ENCODE measurements around the gene CDH4.

Gene CDH4

GRCh38 chr20:61332016-61332975 lies 80.2 kb downstream of the CDH4 start:
- no peaks in the 10 kb centered on the region for H3K79me2 ChIP-seq (ENCODE audit: control insufficient read depth, insufficient read depth, low read length)
- no peak overlapping the region for H3K4me2 ChIP-seq (ENCODE audit: low read length)
- no peaks in the 10 kb centered on the region for H3K4me1 ChIP-seq (ENCODE audit: control insufficient read depth, low read depth, low read length)
- H2BK120ac ChIP-seq (ENCODE audit: low read depth, low read length) = no peak overlapping the region
- no peak for DNase-seq
- no peak overlapping the region for H2BK15ac ChIP-seq (replicated peaks; ENCODE audit: low read depth)
- H3K9ac ChIP-seq (ENCODE audit: low read length) = no peak overlapping the region
- no CpG with 5 or more reads among the region's 22 CpGs for WGBS (ENCODE audit: extremely low coverage, insufficient coverage, low lambda C conversion rate)
- H3K56ac ChIP-seq (ENCODE audit: low read length) = no peak overlapping the region
- no peak overlapping the region for H3K18ac ChIP-seq (ENCODE audit: low read length)
- no peaks in the 10 kb centered on the region for H3K36me3 ChIP-seq (ENCODE audit: control insufficient read depth, insufficient read depth, low read length)
- H3K27ac ChIP-seq (ENCODE audit: low read depth, low read length) = no peak overlapping the region
- no peak overlapping the region for H3K23ac ChIP-seq (ENCODE audit: low read length)
- no peak overlapping the region for H4K5ac ChIP-seq (ENCODE audit: low read length)
- no peak overlapping the region for H2BK5ac ChIP-seq (ENCODE audit: low read length)
- H3K79me1 ChIP-seq (ENCODE audit: low read length) = no peaks in the 10 kb centered on the region
- no peak overlapping the region for H2AK5ac ChIP-seq (ENCODE audit: low read length)
- no peak overlapping the region for H4K8ac ChIP-seq (ENCODE audit: low read depth, low read length)
- no peak overlapping the region for H3K4ac ChIP-seq (ENCODE audit: low read depth, low read length)
- H3K4me3 ChIP-seq (ENCODE audit: low read length) = no peak overlapping the region
- H3K27me3 ChIP-seq (ENCODE audit: insufficient read depth, low read length, poor library complexity) = no peaks in the 10 kb centered on the region

- H3K56ac ChIP-seq (ENCODE audit: low read length) = no peak overlapping the region
- H3K27me3 ChIP-seq (ENCODE audit: insufficient read depth, low read length, poor library complexity) = no peaks in the 10 kb centered on the region
- no peaks in the 10 kb centered on the region for H3K36me3 ChIP-seq (ENCODE audit: control insufficient read depth, insufficient read depth, low read length)
- H3K9ac ChIP-seq (ENCODE audit: low read length) = no peak overlapping the region
- no peaks in the 10 kb centered on the region for H3K79me2 ChIP-seq (ENCODE audit: control insufficient read depth, insufficient read depth, low read length)
- no peak for DNase-seq
- H3K27ac ChIP-seq (ENCODE audit: low read depth, low read length) = no peak overlapping the region
- no peak overlapping the region for H2BK120ac ChIP-seq (ENCODE audit: low read depth, low read length)
- no peak overlapping the region for H3K4ac ChIP-seq (ENCODE audit: low read depth, low read length)
- H3K4me2 ChIP-seq (ENCODE audit: low read length) = no peak overlapping the region
- H3K18ac ChIP-seq (ENCODE audit: low read length) = no peak overlapping the region
- no peak overlapping the region for H3K4me3 ChIP-seq (ENCODE audit: low read length)
- H4K8ac ChIP-seq (ENCODE audit: low read depth, low read length) = no peak overlapping the region
- no peak overlapping the region for H2BK5ac ChIP-seq (ENCODE audit: low read length)
- H3K23ac ChIP-seq (ENCODE audit: low read length) = no peak overlapping the region
- H2AK5ac ChIP-seq (ENCODE audit: low read length) = no peak overlapping the region
- no peak overlapping the region for H4K5ac ChIP-seq (ENCODE audit: low read length)
- no peaks in the 10 kb centered on the region for H3K4me1 ChIP-seq (ENCODE audit: control insufficient read depth, low read depth, low read length)
- H2BK15ac ChIP-seq (replicated peaks; ENCODE audit: low read depth) = no peak overlapping the region
- H3K79me1 ChIP-seq (ENCODE audit: low read length) = no peaks in the 10 kb centered on the region
- WGBS (ENCODE audit: extremely low coverage, insufficient coverage, low lambda C conversion rate) = no CpG with 5 or more reads among the region's 9 CpGs
Measured at GRCh38 chr20:61333484-61334108, 81.5 kb downstream of the CDH4 start.

- Histone ChIP-seq H3K27me3 (ENCODE audit: insufficient read depth, low read length, poor library complexity) (no peaks in the 10 kb centered on the region), H2AK5ac (ENCODE audit: low read length) (no peak overlapping the region), H2BK5ac (ENCODE audit: low read length) (no peak overlapping the region), H3K9ac (ENCODE audit: low read length) (no peak overlapping the region), H3K79me1 (ENCODE audit: low read length) (no peaks in the 10 kb centered on the region), H3K4me1 (ENCODE audit: control insufficient read depth, low read depth, low read length) (no peaks in the 10 kb centered on the region), H3K4ac (ENCODE audit: low read depth, low read length) (no peak overlapping the region), H3K79me2 (ENCODE audit: control insufficient read depth, insufficient read depth, low read length) (no peaks in the 10 kb centered on the region), H2BK15ac (replicated peaks; ENCODE audit: low read depth) (no peak overlapping the region), H3K4me3 (ENCODE audit: low read length) (no peak overlapping the region), H3K18ac (ENCODE audit: low read length) (no peak overlapping the region), H3K27ac (ENCODE audit: low read depth, low read length) (no peak overlapping the region), H2BK120ac (ENCODE audit: low read depth, low read length) (no peak overlapping the region), H3K23ac (ENCODE audit: low read length) (no peak overlapping the region), H4K5ac (ENCODE audit: low read length) (no peak overlapping the region), H4K8ac (ENCODE audit: low read depth, low read length) (no peak overlapping the region), H3K56ac (ENCODE audit: low read length) (no peak overlapping the region), H3K4me2 (ENCODE audit: low read length) (no peak overlapping the region), H3K36me3 (ENCODE audit: control insufficient read depth, insufficient read depth, low read length) (no peaks in the 10 kb centered on the region)
- DNase-seq = no peak
- WGBS (ENCODE audit: extremely low coverage, insufficient coverage, low lambda C conversion rate) = no CpG with 5 or more reads among the region's 5 CpGs
Measured at GRCh38 chr20:61340157-61340556, 88.1 kb downstream of the CDH4 start.

- H2BK5ac ChIP-seq (ENCODE audit: low read length) = no peak overlapping the region
- no peaks in the 10 kb centered on the region for H3K36me3 ChIP-seq (ENCODE audit: control insufficient read depth, insufficient read depth, low read length)
- H3K4me2 ChIP-seq (ENCODE audit: low read length) = no peak overlapping the region
- no peak overlapping the region for H2AK5ac ChIP-seq (ENCODE audit: low read length)
- no peaks in the 10 kb centered on the region for H3K4me1 ChIP-seq (ENCODE audit: control insufficient read depth, low read depth, low read length)
- no peak overlapping the region for H3K4me3 ChIP-seq (ENCODE audit: low read length)
- H2BK120ac ChIP-seq (ENCODE audit: low read depth, low read length) = no peak overlapping the region
- no peak overlapping the region for H4K8ac ChIP-seq (ENCODE audit: low read depth, low read length)
- H3K79me2 ChIP-seq (ENCODE audit: control insufficient read depth, insufficient read depth, low read length) = no peaks in the 10 kb centered on the region
- no peak overlapping the region for H3K4ac ChIP-seq (ENCODE audit: low read depth, low read length)
- H2BK15ac ChIP-seq (replicated peaks; ENCODE audit: low read depth) = no peak overlapping the region
- H4K5ac ChIP-seq (ENCODE audit: low read length) = no peak overlapping the region
- H3K23ac ChIP-seq (ENCODE audit: low read length) = no peak overlapping the region
- no peaks in the 10 kb centered on the region for H3K27me3 ChIP-seq (ENCODE audit: insufficient read depth, low read length, poor library complexity)
- no peak overlapping the region for H3K18ac ChIP-seq (ENCODE audit: low read length)
- H3K27ac ChIP-seq (ENCODE audit: low read depth, low read length) = no peak overlapping the region
- WGBS (ENCODE audit: extremely low coverage, insufficient coverage, low lambda C conversion rate) = no CpG with 5 or more reads among the region's 5 CpGs
- DNase-seq = no peak
- H3K56ac ChIP-seq (ENCODE audit: low read length) = no peak overlapping the region
- H3K79me1 ChIP-seq (ENCODE audit: low read length) = no peaks in the 10 kb centered on the region
- no peak overlapping the region for H3K9ac ChIP-seq (ENCODE audit: low read length)
Measured at GRCh38 chr20:61341605-61342004, 89.5 kb downstream of the CDH4 start.

- Histone ChIP-seq H2BK120ac (ENCODE audit: low read depth, low read length) (no peak overlapping the region), H3K9ac (ENCODE audit: low read length) (no peak overlapping the region), H3K79me1 (ENCODE audit: low read length) (no peaks in the 10 kb centered on the region), H3K4me3 (ENCODE audit: low read length) (no peak overlapping the region), H4K8ac (ENCODE audit: low read depth, low read length) (no peak overlapping the region), H3K36me3 (ENCODE audit: control insufficient read depth, insufficient read depth, low read length) (no peaks in the 10 kb centered on the region), H4K5ac (ENCODE audit: low read length) (no peak overlapping the region), H3K27ac (ENCODE audit: low read depth, low read length) (no peak overlapping the region), H2BK5ac (ENCODE audit: low read length) (no peak overlapping the region), H3K56ac (ENCODE audit: low read length) (no peak overlapping the region), H3K4me2 (ENCODE audit: low read length) (no peak overlapping the region), H3K23ac (ENCODE audit: low read length) (no peak overlapping the region), H2BK15ac (replicated peaks; ENCODE audit: low read depth) (no peak overlapping the region), H3K79me2 (ENCODE audit: control insufficient read depth, insufficient read depth, low read length) (no peaks in the 10 kb centered on the region), H3K27me3 (ENCODE audit: insufficient read depth, low read length, poor library complexity) (no peaks in the 10 kb centered on the region), H3K4me1 (ENCODE audit: control insufficient read depth, low read depth, low read length) (no peaks in the 10 kb centered on the region), H3K18ac (ENCODE audit: low read length) (no peak overlapping the region), H3K4ac (ENCODE audit: low read depth, low read length) (no peak overlapping the region), H2AK5ac (ENCODE audit: low read length) (no peak overlapping the region)
- WGBS (ENCODE audit: extremely low coverage, insufficient coverage, low lambda C conversion rate) = no CpG with 5 or more reads among the region's 9 CpGs
- DNase-seq = no peak
Measured at GRCh38 chr20:61343934-61344333, 91.9 kb downstream of the CDH4 start.

Measured in mesendoderm (in vitro differentiated cells).